OCI-LY7 (cell line): ENCODE results near the gene TBC1D10A. TPM values are rescaled to one million over a fixed set of nuclear protein-coding genes. Genes with fewer than 3 reads are reported as not detected.

ENCODE experiments used
- BruUV-seq: library from RNA; stranded (reverse); fragments of 400-500 nt; replicated peaks from 2 replicates; lab custom pipeline; 2021; lab: Mats Ljungman, UMichigan
- CTCF ChIA-PET: fragments of 300-600 bp; sonication (Branson Sonifier 250); formaldehyde crosslinking; loops from one replicate; lab custom pipeline; 2022; ENCODE audit warnings: antibody characterized with exemption; ENCODE audit not compliant: unreplicated experiment; lab: Charles Lee
- POLR2A ChIA-PET: fragments of 300-600 bp; sonication (Branson Sonifier 250); formaldehyde crosslinking; loops from one replicate; lab custom pipeline; 2022; ENCODE audit warnings: antibody characterized with exemption; lab: Charles Lee
- DNase-seq: peaks from one replicate; pipeline ENCODE4 v3.0.0-alpha.2; 2015; ENCODE audit warnings: low spot score
- H2AFZ ChIP-seq: fragments of 200-600 bp; sonication (generic), shearing (Covaris generic); 2 replicates; pipeline ENCODE4 v1.6.1; 2014; ENCODE audit warnings: mild to moderate bottlenecking, antibody characterized with exemption, low read length, moderate library complexity
- H3K27ac ChIP-seq: fragments of 200-600 bp; sonication (generic); 2 replicates; pipeline ENCODE4 v1.5.1; 2014; ENCODE audit warnings: mixed run types, low read depth, mild to moderate bottlenecking, moderate library complexity, low read length, inconsistent platforms; ENCODE audit not compliant: poor library complexity, severe bottlenecking
- H3K36me3 ChIP-seq: fragments of 200-600 bp; sonication (generic); 2 replicates; pipeline ENCODE4 v1.6.1; 2014; ENCODE audit warnings: mild to moderate bottlenecking, antibody characterized with exemption, low read length, moderate library complexity, mixed read lengths; ENCODE audit not compliant: insufficient read depth
- H3K4me1 ChIP-seq: fragments of 200-600 bp; sonication (generic); 2 replicates; pipeline ENCODE4 v1.5.1; 2014; ENCODE audit warnings: mild to moderate bottlenecking, low read length; ENCODE audit not compliant: insufficient read depth, poor library complexity, severe bottlenecking
- H3K4me2 ChIP-seq: fragments of 200-600 bp; sonication (generic); 2 replicates; pipeline ENCODE4 v1.6.1; 2014; ENCODE audit warnings: mild to moderate bottlenecking, low read length
- H3K4me3 ChIP-seq: fragments of 200-600 bp; sonication (generic); 2 replicates; pipeline ENCODE4 v1.5.1; 2014; ENCODE audit warnings: mild to moderate bottlenecking, low read depth, low read length; ENCODE audit not compliant: poor library complexity, severe bottlenecking
- H3K79me2 ChIP-seq: fragments of 200-600 bp; sonication (generic); 2 replicates; pipeline ENCODE4 v1.6.1; 2016; ENCODE audit warnings: low read depth, mild to moderate bottlenecking, low read length, moderate library complexity, mixed read lengths; ENCODE audit not compliant: insufficient read depth
- H3K9me2 ChIP-seq: fragments of 200-600 bp; sonication (generic); 2 replicates; pipeline ENCODE4 v1.6.1; 2016; ENCODE audit warnings: mild to moderate bottlenecking, low read length, mixed read lengths; ENCODE audit not compliant: insufficient read depth
- H3K9me3 ChIP-seq: fragments of 200-600 bp; sonication (generic); 2 replicates; pipeline ENCODE4 v1.6.1; 2014; ENCODE audit warnings: mild to moderate bottlenecking, mixed run types, low read length, mixed read lengths
- H4K20me1 ChIP-seq: fragments of 200-600 bp; sonication (generic); 2 replicates; pipeline ENCODE4 v1.6.1; 2014; ENCODE audit warnings: mild to moderate bottlenecking, antibody characterized with exemption, low read length, moderate library complexity, mixed read lengths; ENCODE audit not compliant: insufficient read depth
- EZH2phosphoT487 ChIP-seq: fragments of 200-600 bp; sonication (generic); IDR thresholded peaks from 2 replicates; pipeline ENCODE4 v1.6.1; 2018; ENCODE audit warnings: low read depth, borderline replicate concordance, mild to moderate bottlenecking, mixed run types, antibody characterized with exemption, low read length, moderate library complexity, mixed read lengths
- intact Hi-C: fragments of 100-400 bp; cut with micrococcal nuclease; formaldehyde crosslinking; loops from one replicate; pipeline ENCODE4 v1.10.0; 2022; ENCODE audit not compliant: unreplicated experiment
- total RNA-seq, 2 experiments: library from RNA; depleted of rRNA in 1 of 2; stranded (reverse); fragments of >200 nt in 1 of 2; shearing (Covaris generic) in 1 of 2; gene quantifications; 2 replicates each; pipeline ENCODE4 v1.2.3, GENCODE V29; 2014 to 2022
- TF ChIP-seq, protein P1 (sequence below): fragments of 200-600 bp; sonication (generic); conservative IDR thresholded peaks from 2 replicates; pipeline ENCODE4 v1.5.1; 2014; ENCODE audit warnings: mild to moderate bottlenecking, antibody characterized with exemption, low read length, moderate library complexity, mixed read lengths

The TBC1D10A gene
- total RNA-seq, 2 experiments from 2014 or later: 15.1 to 16.2 TPM

DNA sequence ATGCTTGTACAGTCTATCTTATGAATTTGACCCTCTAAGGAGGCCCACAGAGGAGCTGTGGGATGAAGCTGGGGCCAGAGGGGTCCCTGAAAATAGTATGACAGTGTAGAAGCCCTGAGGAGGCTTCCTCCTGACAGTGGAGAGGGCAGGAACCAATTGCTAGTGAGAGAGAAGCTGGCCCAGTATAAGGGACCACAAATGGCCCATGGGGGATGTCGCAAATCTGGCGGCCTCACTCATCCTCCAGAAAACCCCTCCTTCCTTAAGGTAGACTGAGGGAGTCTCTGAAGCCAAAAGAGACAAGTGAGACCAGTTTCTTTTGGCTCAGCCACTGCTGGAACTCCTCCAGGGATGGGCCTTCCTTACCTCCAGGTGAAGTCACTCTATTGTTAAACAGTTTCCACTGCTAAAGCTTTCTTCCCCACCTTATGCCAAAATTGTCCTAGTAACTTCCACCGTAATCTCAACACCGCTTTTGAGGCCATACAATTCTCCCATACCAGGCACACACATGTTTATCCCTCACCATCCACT is 19.6 kb downstream of the TBC1D10A start:
- Histone ChIP-seq H3K9me2 (no peaks in the 10 kb centered on the region), H3K9me3 (no peaks in the 10 kb centered on the region), H3K36me3 (peaks cover 6% of the 10 kb centered on the region; the same call in 1 of the 2 replicates), H3K4me1 (peaks cover 93% of the 10 kb centered on the region), H2AFZ (peak overlapping the region; percentile 24; the same call in 1 of the 2 replicates), H3K4me3 (peak overlapping the region; percentile 61), H3K4me2 (peak overlapping the region; percentile 81), H3K27ac (peak overlapping the region; percentile 94), H4K20me1 (no peaks in the 10 kb centered on the region), H3K79me2 (peaks cover 5% of the 10 kb centered on the region; the same call in 1 of the 2 replicates)
- intact Hi-C loops: loop anchor here (5.0 kb wide), 1 partner anchor 935 kb away; no protein-coding TSS in a partner anchor
- no TSS peak for BruUV-seq
- CTCF ChIA-PET: interaction anchor here (0.6 kb wide), 1 partner anchor 19 kb away, joined by 4 read pairs; no protein-coding TSS in a partner anchor
- TF ChIP-seq EZH2phosphoT487: no peak
- TF ChIP-seq, protein P1, sequence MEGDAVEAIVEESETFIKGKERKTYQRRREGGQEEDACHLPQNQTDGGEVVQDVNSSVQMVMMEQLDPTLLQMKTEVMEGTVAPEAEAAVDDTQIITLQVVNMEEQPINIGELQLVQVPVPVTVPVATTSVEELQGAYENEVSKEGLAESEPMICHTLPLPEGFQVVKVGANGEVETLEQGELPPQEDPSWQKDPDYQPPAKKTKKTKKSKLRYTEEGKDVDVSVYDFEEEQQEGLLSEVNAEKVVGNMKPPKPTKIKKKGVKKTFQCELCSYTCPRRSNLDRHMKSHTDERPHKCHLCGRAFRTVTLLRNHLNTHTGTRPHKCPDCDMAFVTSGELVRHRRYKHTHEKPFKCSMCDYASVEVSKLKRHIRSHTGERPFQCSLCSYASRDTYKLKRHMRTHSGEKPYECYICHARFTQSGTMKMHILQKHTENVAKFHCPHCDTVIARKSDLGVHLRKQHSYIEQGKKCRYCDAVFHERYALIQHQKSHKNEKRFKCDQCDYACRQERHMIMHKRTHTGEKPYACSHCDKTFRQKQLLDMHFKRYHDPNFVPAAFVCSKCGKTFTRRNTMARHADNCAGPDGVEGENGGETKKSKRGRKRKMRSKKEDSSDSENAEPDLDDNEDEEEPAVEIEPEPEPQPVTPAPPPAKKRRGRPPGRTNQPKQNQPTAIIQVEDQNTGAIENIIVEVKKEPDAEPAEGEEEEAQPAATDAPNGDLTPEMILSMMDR: no peak
- DNase-seq: no peak
- POLR2A ChIA-PET: interaction anchor here (1.2 to 3.0 kb wide), 2 partner anchors 16 to 20 kb away, joined by 3 to 14 read pairs; partner anchors contain the start of gene TBC1D10A

DNA sequence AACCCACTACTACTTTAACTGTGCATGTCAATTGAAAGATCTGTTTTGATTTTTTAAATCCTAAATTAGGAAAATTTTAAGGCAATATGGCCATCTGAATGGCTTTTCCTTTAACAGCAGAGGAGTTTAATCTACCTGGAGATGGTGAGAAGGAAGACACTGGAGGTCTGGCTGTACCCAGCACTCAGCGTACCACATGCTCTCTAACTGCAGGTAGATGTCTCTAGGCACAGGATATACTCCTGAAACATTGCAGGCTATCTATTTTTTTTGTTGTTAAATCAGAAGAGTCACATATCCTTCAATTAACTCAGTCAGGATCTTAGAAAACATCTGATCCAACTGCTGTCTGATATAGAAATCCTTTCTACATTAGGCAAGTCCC is 20.1 kb downstream of the TBC1D10A start:
- H3K9me3 ChIP-seq: no peaks in the 10 kb centered on the region
- peak; percentile 34 for DNase-seq
- peak overlapping the region; percentile 81 for H3K4me2 ChIP-seq
- H3K4me1 ChIP-seq: peaks cover 97% of the 10 kb centered on the region
- no peaks in the 10 kb centered on the region for H4K20me1 ChIP-seq
- ChIA-PET POLR2A (interaction anchor here (1.2 to 3.0 kb wide), 3 partner anchors 17 to 118 kb away, joined by 3 to 14 read pairs (median 7); partner anchors contain the start of genes MTFP1 and TBC1D10A), CTCF (no interaction called here)
- TF ChIP-seq EZH2phosphoT487: no peak
- TF ChIP-seq, protein P1: no peak
- no TSS peak for BruUV-seq
- H3K9me2 ChIP-seq: no peaks in the 10 kb centered on the region
- peaks cover 6% of the 10 kb centered on the region; the same call in 1 of the 2 replicates for H3K36me3 ChIP-seq
- H3K27ac ChIP-seq: peak overlapping the region; percentile 94
- H3K79me2 ChIP-seq: peaks cover 5% of the 10 kb centered on the region; the same call in 1 of the 2 replicates
- H2AFZ ChIP-seq: peak overlapping the region; percentile 24; the same call in 1 of the 2 replicates
- intact Hi-C loops: loop anchor here (5.0 kb wide), 1 partner anchor 934 kb away; no protein-coding TSS in a partner anchor
- peak overlapping the region; percentile 61 for H3K4me3 ChIP-seq
